ENCODE results near the gene C1orf94.
"Not testable (repeated sequence)": the region's sequence is repeated elsewhere in the genome, so short reads cannot be mapped to it uniquely, and the experiment has no call there.

C1orf94 gene

DNA sequence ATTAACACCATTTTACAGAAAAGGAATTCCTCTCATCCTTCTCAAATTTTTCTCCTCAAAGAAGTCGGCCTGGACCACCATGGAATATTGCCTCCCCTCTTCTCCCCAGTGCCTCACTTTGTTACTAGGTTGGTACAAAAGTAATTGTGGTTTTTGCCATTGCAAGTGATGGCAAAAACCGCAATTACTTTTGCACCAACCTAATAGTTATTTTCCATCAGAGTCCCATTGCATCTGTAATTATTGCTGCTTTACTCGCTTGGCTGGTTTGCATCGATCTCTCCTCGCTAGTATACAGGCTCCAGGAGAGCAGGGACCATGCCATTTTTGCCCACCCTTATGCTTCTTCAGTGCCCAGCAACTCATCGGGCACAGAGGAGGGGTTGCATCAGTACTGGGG is 963 bp upstream of the C1orf94 start:
- H3K36me3 ChIP-seq (ENCODE audit: control insufficient read depth in 1 of 2, insufficient read depth in 2 of 2, low read length in 2 of 2) = no peaks in the 10 kb centered on the region
- no peaks in the 10 kb centered on the region for H3K79me2 ChIP-seq (ENCODE audit: control insufficient read depth, insufficient read depth, low read length, poor library complexity)
- no peak overlapping the region for H3K9ac ChIP-seq (ENCODE audit: low read length)
- no peaks in the 10 kb centered on the region for H3K79me1 ChIP-seq (ENCODE audit: low read length)
- no peak for DNase-seq
- H3K27me3 ChIP-seq (ENCODE audit: insufficient read depth, low read length) = peaks cover 6% of the 10 kb centered on the region
- H2BK120ac ChIP-seq (ENCODE audit: insufficient read depth, low read length, poor library complexity) = no peak overlapping the region
- no peaks in the 10 kb centered on the region for H3K9me3 ChIP-seq (ENCODE audit: insufficient read depth, low read depth, low read length)
- no peak overlapping the region for H3K4ac ChIP-seq (ENCODE audit: low read depth, low read length)
- no peak overlapping the region for H2AK5ac ChIP-seq (ENCODE audit: low read length)
- no peak overlapping the region for H4K12ac ChIP-seq (ENCODE audit: low read depth, low read length)
- no peak overlapping the region for H2BK5ac ChIP-seq (ENCODE audit: low read depth, low read length, poor library complexity)
- no peak overlapping the region for H3K27ac ChIP-seq (ENCODE audit: low read depth, low read length)
- H3K4me3 ChIP-seq (ENCODE audit: low read depth, low read length) = no peak overlapping the region
- no peak overlapping the region for H3K18ac ChIP-seq (ENCODE audit: low read length)
- H3K14ac ChIP-seq (ENCODE audit: low read length) = no peak overlapping the region
- WGBS (ENCODE audit: extremely low coverage, insufficient coverage, insufficient read length) = no CpG with 5 or more reads among the region's 6 CpGs
- H2AFZ ChIP-seq (ENCODE audit: insufficient read depth, low read length, poor library complexity) = no peak overlapping the region
- no peak overlapping the region for H3K23ac ChIP-seq (ENCODE audit: low read length)
- no peak overlapping the region for H4K8ac ChIP-seq (ENCODE audit: low read depth, low read length)
- H2BK12ac ChIP-seq (ENCODE audit: low read length) = no peak overlapping the region
- H3K4me2 ChIP-seq (ENCODE audit: low read length) = no peak overlapping the region
- no peaks in the 10 kb centered on the region for H3K4me1 ChIP-seq (ENCODE audit: control insufficient read depth in 1 of 2, insufficient read depth in 2 of 2, low read length in 2 of 2)
- H4K91ac ChIP-seq (ENCODE audit: low read depth, low read length) = no peak overlapping the region

DNA sequence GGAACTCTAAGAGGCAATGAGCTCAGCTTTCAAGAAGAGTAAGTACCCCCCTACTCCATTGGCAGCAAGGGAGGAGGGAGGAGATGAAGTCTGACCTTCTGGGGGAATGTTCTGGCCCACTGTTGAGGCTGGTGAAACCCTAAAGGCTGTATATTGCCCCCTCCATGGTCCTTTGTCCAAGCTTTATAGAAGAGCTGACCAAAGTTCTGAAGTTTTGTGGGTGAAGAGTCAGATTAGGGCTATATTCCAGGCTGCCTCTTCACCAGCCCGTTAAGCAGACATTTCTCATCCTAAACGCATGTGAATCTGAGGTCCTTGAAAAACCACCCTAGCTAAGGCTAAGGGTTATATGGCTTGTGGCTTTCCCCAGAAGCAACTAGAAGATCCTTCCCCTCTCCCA is 1.4 kb downstream of the C1orf94 start:
- Histone ChIP-seq H3K27me3 (ENCODE audit: insufficient read depth, low read length) (peaks cover 6% of the 10 kb centered on the region), H3K79me1 (ENCODE audit: low read length) (no peaks in the 10 kb centered on the region), H3K18ac (ENCODE audit: low read length) (no peak overlapping the region), H4K12ac (ENCODE audit: low read depth, low read length) (no peak overlapping the region), H2BK120ac (ENCODE audit: insufficient read depth, low read length, poor library complexity) (no peak overlapping the region), H3K4ac (ENCODE audit: low read depth, low read length) (no peak overlapping the region), H3K79me2 (ENCODE audit: control insufficient read depth, insufficient read depth, low read length, poor library complexity) (no peaks in the 10 kb centered on the region), H3K23ac (ENCODE audit: low read length) (no peak overlapping the region), H3K9me3 (ENCODE audit: insufficient read depth, low read depth, low read length) (peaks cover 2% of the 10 kb centered on the region), H3K14ac (ENCODE audit: low read length) (no peak overlapping the region), H3K4me2 (ENCODE audit: low read length) (no peak overlapping the region), H3K4me3 (ENCODE audit: low read depth, low read length) (no peak overlapping the region), H2AFZ (ENCODE audit: insufficient read depth, low read length, poor library complexity) (no peak overlapping the region), H2AK5ac (ENCODE audit: low read length) (no peak overlapping the region), H3K4me1 (ENCODE audit: control insufficient read depth in 1 of 2, insufficient read depth in 2 of 2, low read length in 2 of 2) (no peaks in the 10 kb centered on the region), H3K36me3 (ENCODE audit: control insufficient read depth in 1 of 2, insufficient read depth in 2 of 2, low read length in 2 of 2) (no peaks in the 10 kb centered on the region), H2BK5ac (ENCODE audit: low read depth, low read length, poor library complexity) (no peak overlapping the region), H4K8ac (ENCODE audit: low read depth, low read length) (no peak overlapping the region), H2BK12ac (ENCODE audit: low read length) (no peak overlapping the region), H3K27ac (ENCODE audit: low read depth, low read length) (no peak overlapping the region), H3K9ac (ENCODE audit: low read length) (no peak overlapping the region), H4K91ac (ENCODE audit: low read depth, low read length) (no peak overlapping the region)
- no peak for DNase-seq
- WGBS (ENCODE audit: extremely low coverage, insufficient coverage, insufficient read length) = no CpG with 5 or more reads among the region's 2 CpGs

DNA sequence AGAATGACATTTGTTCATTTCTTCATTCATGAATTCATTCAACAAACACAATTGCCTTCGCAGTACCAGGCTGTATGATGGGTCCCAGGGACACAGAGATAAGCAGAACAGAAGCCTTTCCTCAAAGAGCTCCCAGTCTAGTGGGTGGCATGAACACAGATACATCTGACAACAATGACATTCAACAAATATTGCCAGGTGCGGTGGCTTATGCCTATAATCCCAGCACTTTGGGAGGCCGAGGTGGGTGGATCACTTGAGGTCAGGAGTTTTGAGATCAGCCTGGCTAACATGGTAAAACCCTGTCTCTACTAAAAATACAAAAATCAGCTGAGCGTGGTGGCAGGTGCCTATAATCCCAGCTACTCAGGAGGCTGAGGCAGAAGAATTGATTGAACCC is 6.7 kb downstream of the C1orf94 start:
- no CpG with 5 or more reads among the region's 4 CpGs for WGBS (ENCODE audit: extremely low coverage, insufficient coverage, insufficient read length)
- not testable (repeated sequence) for H2BK5ac ChIP-seq (ENCODE audit: low read depth, low read length, poor library complexity); H3K18ac ChIP-seq (ENCODE audit: low read length); H2AK5ac ChIP-seq (ENCODE audit: low read length); H3K14ac ChIP-seq (ENCODE audit: low read length); H3K4me2 ChIP-seq (ENCODE audit: low read length); H2BK12ac ChIP-seq (ENCODE audit: low read length); H3K27me3 ChIP-seq (ENCODE audit: insufficient read depth, low read length); H3K79me2 ChIP-seq (ENCODE audit: control insufficient read depth, insufficient read depth, low read length, poor library complexity); H3K4me1 ChIP-seq (ENCODE audit: control insufficient read depth in 1 of 2, insufficient read depth in 2 of 2, low read length in 2 of 2); H4K8ac ChIP-seq (ENCODE audit: low read depth, low read length); H2BK120ac ChIP-seq (ENCODE audit: insufficient read depth, low read length, poor library complexity); H3K79me1 ChIP-seq (ENCODE audit: low read length); DNase-seq; H3K27ac ChIP-seq (ENCODE audit: low read depth, low read length); H3K4me3 ChIP-seq (ENCODE audit: low read depth, low read length); H3K9ac ChIP-seq (ENCODE audit: low read length); H3K23ac ChIP-seq (ENCODE audit: low read length); H2AFZ ChIP-seq (ENCODE audit: insufficient read depth, low read length, poor library complexity); H4K91ac ChIP-seq (ENCODE audit: low read depth, low read length); H3K36me3 ChIP-seq (ENCODE audit: control insufficient read depth in 1 of 2, insufficient read depth in 2 of 2, low read length in 2 of 2); H4K12ac ChIP-seq (ENCODE audit: low read depth, low read length); H3K4ac ChIP-seq (ENCODE audit: low read depth, low read length); H3K9me3 ChIP-seq (ENCODE audit: insufficient read depth, low read depth, low read length)

DNA sequence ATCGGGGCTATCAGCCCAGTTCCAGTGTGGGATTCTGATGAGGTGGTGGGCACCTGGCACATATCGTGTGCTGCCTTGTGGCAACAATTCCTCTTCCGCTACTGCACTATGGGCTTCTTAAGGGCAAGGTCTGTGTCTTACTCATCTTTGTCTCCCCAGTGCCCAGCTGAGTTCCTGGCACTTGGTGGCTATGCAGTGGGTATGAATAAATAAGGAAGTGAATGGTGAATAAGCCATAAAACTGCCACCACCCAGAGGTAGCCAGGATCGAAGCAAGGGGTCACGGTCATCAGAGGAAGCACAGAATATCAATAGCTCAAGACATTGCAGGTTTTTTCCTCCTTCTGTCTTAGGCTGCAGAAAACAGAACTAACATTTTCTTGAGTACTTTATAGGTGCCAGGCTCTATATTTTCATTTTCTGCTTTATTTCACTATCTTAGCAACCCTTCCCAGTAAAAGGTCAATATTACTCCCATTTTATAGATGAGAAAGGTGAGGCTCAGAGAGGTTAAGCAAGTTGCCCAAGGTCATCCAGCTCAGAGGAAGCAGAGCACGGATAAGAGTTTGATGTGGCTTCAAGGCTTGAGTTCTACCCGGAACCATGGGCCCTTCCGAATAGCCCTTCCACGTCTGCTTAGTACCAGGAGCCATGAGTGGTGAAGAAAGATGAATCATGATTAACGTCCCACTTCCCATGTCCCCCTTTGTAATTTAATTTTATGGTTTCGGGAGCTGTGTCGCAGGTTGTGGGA is 10.2 kb downstream of the C1orf94 start:
- Histone ChIP-seq H4K12ac (ENCODE audit: low read depth, low read length) (no peak overlapping the region), H3K27ac (ENCODE audit: low read depth, low read length) (no peak overlapping the region), H3K23ac (ENCODE audit: low read length) (no peak overlapping the region), H2BK120ac (ENCODE audit: insufficient read depth, low read length, poor library complexity) (no peak overlapping the region), H3K4me2 (ENCODE audit: low read length) (no peak overlapping the region), H3K79me1 (ENCODE audit: low read length) (no peaks in the 10 kb centered on the region), H3K18ac (ENCODE audit: low read length) (no peak overlapping the region), H2AK5ac (ENCODE audit: low read length) (no peak overlapping the region), H2AFZ (ENCODE audit: insufficient read depth, low read length, poor library complexity) (no peak overlapping the region), H4K91ac (ENCODE audit: low read depth, low read length) (no peak overlapping the region), H2BK5ac (ENCODE audit: low read depth, low read length, poor library complexity) (no peak overlapping the region), H3K4me1 (ENCODE audit: control insufficient read depth in 1 of 2, insufficient read depth in 2 of 2, low read length in 2 of 2) (no peaks in the 10 kb centered on the region), H3K27me3 (ENCODE audit: insufficient read depth, low read length) (no peaks in the 10 kb centered on the region), H3K9ac (ENCODE audit: low read length) (no peak overlapping the region), H3K36me3 (ENCODE audit: control insufficient read depth in 1 of 2, insufficient read depth in 2 of 2, low read length in 2 of 2) (no peaks in the 10 kb centered on the region), H2BK12ac (ENCODE audit: low read length) (no peak overlapping the region), H4K8ac (ENCODE audit: low read depth, low read length) (no peak overlapping the region), H3K79me2 (ENCODE audit: control insufficient read depth, insufficient read depth, low read length, poor library complexity) (no peaks in the 10 kb centered on the region), H3K4ac (ENCODE audit: low read depth, low read length) (no peak overlapping the region), H3K9me3 (ENCODE audit: insufficient read depth, low read depth, low read length) (peaks cover 11% of the 10 kb centered on the region), H3K14ac (ENCODE audit: low read length) (no peak overlapping the region), H3K4me3 (ENCODE audit: low read depth, low read length) (no peak overlapping the region)
- DNase-seq = no peak
- WGBS (ENCODE audit: extremely low coverage, insufficient coverage, insufficient read length) = no CpG with 5 or more reads among the region's 12 CpGs

Measured in trophoblast cell (in vitro differentiated cells and primary cell).